ENCODE results near the gene HOXD9.

- TF ChIP-seq, protein P1, sequence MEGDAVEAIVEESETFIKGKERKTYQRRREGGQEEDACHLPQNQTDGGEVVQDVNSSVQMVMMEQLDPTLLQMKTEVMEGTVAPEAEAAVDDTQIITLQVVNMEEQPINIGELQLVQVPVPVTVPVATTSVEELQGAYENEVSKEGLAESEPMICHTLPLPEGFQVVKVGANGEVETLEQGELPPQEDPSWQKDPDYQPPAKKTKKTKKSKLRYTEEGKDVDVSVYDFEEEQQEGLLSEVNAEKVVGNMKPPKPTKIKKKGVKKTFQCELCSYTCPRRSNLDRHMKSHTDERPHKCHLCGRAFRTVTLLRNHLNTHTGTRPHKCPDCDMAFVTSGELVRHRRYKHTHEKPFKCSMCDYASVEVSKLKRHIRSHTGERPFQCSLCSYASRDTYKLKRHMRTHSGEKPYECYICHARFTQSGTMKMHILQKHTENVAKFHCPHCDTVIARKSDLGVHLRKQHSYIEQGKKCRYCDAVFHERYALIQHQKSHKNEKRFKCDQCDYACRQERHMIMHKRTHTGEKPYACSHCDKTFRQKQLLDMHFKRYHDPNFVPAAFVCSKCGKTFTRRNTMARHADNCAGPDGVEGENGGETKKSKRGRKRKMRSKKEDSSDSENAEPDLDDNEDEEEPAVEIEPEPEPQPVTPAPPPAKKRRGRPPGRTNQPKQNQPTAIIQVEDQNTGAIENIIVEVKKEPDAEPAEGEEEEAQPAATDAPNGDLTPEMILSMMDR (IDR thresholded peaks at IDR 0.05 in 8 of 11, conservative IDR thresholded peaks at IDR 0.05 in 3 of 11), result no peak
- TF ChIP-seq POLR2A (IDR thresholded peaks at IDR 0.05), result no peak
- no peak for TF ChIP-seq POLR2AphosphoS5 (IDR thresholded peaks at IDR 0.05)
These were observed 5.2 kb upstream of the HOXD9 start for GRCh38 chr2:176117162-176117822.

Measured in spleen (tissue), 7 donors.